Parathyroid adenoma (tissue), 2 donors: Measurements from ENCODE around the gene CIDEB.

Experiments
- H2AFZ ChIP-seq: fragments of 300-600 bp; sonication (generic); one replicate; pipeline ENCODE4 v1.7.0; 2017; ENCODE audit warnings: antibody characterized with exemption, mild to moderate bottlenecking
- H3K27ac ChIP-seq: fragments of 300-600 bp; sonication (generic); one replicate; pipeline ENCODE4 v1.7.0; 2017
- H3K27me3 ChIP-seq: fragments of 300-600 bp; sonication (generic); one replicate; pipeline ENCODE4 v1.7.0; 2017; ENCODE audit warnings: low read length; ENCODE audit not compliant: control insufficient read depth, insufficient read depth
- H3K36me3 ChIP-seq: fragments of 300-600 bp; sonication (generic); one replicate; pipeline ENCODE4 v1.7.0; 2017; ENCODE audit warnings: low read length; ENCODE audit not compliant: control insufficient read depth, insufficient read depth
- H3K4me1 ChIP-seq: fragments of 300-600 bp; sonication (generic); one replicate; pipeline ENCODE4 v1.7.0; 2017; ENCODE audit warnings: control low read depth
- H3K4me2 ChIP-seq: fragments of 300-600 bp; sonication (generic); one replicate; pipeline ENCODE4 v1.7.0; 2017; ENCODE audit warnings: low read length
- H3K4me3 ChIP-seq: fragments of 300-600 bp; sonication (generic); one replicate; pipeline ENCODE4 v1.7.0; 2017; ENCODE audit warnings: low read depth, low read length
- H3K79me2 ChIP-seq: fragments of 300-600 bp; sonication (generic); one replicate; pipeline ENCODE4 v1.7.0; 2017; ENCODE audit warnings: control low read depth
- H3K9ac ChIP-seq: fragments of 300-600 bp; sonication (generic); one replicate; pipeline ENCODE4 v1.7.0; 2017; ENCODE audit warnings: mild to moderate bottlenecking
- H3K9me3 ChIP-seq: fragments of 300-600 bp; sonication (generic); one replicate; pipeline ENCODE4 v1.7.0; 2017; ENCODE audit warnings: low read length; ENCODE audit not compliant: control insufficient read depth
- TF ChIP-seq, protein P1 (sequence below): fragments of 300-600 bp; sonication (generic); IDR thresholded peaks from one replicate; pipeline ENCODE4 v1.7.0; 2017; ENCODE audit warnings: antibody characterized with exemption, mild to moderate bottlenecking
- donor health status: primary hyperparathyroidism.

CIDEB gene

DNA sequence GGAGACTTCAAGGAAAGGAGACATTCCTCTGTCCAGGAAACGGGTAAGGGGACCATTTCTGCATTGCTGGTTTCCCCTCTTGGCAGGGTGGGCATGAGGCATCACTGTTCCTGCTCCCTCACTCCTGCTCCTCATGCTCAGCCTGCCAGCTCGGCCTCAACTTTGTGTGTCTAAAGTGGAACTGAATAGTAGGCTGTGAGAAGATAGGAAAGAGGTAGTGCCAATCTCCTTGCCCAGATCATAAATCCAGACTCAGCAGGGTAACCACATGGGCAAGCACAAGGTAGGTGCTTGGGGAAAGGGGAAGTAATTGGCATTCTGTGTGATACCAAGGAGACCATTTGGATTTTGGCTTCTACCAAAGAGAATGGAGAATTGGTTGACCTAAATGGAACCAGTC is 6.1 kb upstream of the CIDEB start:
- no peaks in the 10 kb centered on the region for H3K27me3 ChIP-seq
- no peak overlapping the region for H3K4me2 ChIP-seq
- H2AFZ ChIP-seq = no peak overlapping the region
- TF ChIP-seq, protein P1, sequence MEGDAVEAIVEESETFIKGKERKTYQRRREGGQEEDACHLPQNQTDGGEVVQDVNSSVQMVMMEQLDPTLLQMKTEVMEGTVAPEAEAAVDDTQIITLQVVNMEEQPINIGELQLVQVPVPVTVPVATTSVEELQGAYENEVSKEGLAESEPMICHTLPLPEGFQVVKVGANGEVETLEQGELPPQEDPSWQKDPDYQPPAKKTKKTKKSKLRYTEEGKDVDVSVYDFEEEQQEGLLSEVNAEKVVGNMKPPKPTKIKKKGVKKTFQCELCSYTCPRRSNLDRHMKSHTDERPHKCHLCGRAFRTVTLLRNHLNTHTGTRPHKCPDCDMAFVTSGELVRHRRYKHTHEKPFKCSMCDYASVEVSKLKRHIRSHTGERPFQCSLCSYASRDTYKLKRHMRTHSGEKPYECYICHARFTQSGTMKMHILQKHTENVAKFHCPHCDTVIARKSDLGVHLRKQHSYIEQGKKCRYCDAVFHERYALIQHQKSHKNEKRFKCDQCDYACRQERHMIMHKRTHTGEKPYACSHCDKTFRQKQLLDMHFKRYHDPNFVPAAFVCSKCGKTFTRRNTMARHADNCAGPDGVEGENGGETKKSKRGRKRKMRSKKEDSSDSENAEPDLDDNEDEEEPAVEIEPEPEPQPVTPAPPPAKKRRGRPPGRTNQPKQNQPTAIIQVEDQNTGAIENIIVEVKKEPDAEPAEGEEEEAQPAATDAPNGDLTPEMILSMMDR = no peak
- no peaks in the 10 kb centered on the region for H3K79me2 ChIP-seq
- H3K27ac ChIP-seq = peak overlapping the region; percentile 36
- H3K9me3 ChIP-seq = no peaks in the 10 kb centered on the region
- H3K36me3 ChIP-seq = no peaks in the 10 kb centered on the region
- H3K4me1 ChIP-seq = peaks cover 7% of the 10 kb centered on the region
- no peak overlapping the region for H3K4me3 ChIP-seq
- no peak overlapping the region for H3K9ac ChIP-seq

GRCh38 chr14:24312736-24313507 is 5.1 kb upstream of the CIDEB start:
- H3K9me3 ChIP-seq = no peaks in the 10 kb centered on the region
- H3K4me3 ChIP-seq = no peak overlapping the region
- H3K79me2 ChIP-seq = no peaks in the 10 kb centered on the region
- no peaks in the 10 kb centered on the region for H3K27me3 ChIP-seq
- TF ChIP-seq, protein P1 = no peak
- peaks cover 7% of the 10 kb centered on the region for H3K4me1 ChIP-seq
- no peak overlapping the region for H2AFZ ChIP-seq
- peak overlapping the region; percentile 68 for H3K27ac ChIP-seq
- no peak overlapping the region for H3K9ac ChIP-seq
- H3K4me2 ChIP-seq = no peak overlapping the region
- no peaks in the 10 kb centered on the region for H3K36me3 ChIP-seq

DNA sequence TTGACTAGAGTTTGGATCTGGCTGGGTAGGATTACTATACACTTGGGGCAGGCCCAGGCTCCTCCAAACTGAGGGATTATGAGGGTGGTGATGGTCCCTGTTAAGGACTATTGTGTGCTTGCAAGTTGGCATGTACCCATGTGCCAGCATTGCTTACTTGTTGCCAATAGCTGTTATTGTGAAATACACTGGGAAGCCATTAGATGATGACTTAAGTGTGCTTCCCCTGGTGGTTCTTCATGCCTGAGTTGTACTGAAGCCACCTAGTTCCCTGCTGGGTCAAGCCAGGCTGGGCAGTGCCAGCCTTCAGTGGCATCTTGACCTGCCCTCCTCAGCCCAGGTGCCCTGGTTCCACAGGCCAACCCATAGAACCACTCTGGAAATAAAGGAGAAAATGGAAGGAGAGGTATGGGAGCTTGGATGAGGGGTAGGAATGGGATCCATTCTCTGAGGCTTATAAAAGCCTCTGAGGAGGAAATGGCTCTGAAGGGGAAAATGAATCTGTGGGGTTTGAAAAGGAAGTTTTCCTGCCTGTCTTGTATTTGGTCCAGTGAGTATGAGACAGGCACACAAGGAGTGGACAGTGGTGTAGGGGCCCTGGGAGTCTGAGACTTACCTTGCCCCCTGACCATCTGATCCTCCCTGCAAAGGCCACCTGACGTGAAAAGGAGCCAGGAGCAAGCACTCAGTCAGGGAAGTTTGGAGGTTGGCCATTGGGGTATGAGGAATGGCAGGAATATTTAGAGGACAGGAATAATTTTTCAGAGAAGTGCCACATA is 4.2 kb upstream of the CIDEB start:
- peak overlapping the region; percentile 68 for H3K27ac ChIP-seq

GRCh38 chr14:24310646-24311604 is 3.1 kb upstream of the CIDEB start, which contains the start of gene LTB4R:
TSS of gene LTB4R (plus strand) at chr14:24311502. CDS start at chr14:24315652, 4,150 bp downstream.
- Histone ChIP-seq H2AFZ (peak within 1 kb of the TSS; percentile 90), H3K9me3 (no peaks in the 10 kb centered on the region), H3K27me3 (no peaks in the 10 kb centered on the region), H3K4me2 (peak within 1 kb of the TSS; percentile 69), H3K4me1 (peaks cover 7% of the 10 kb centered on the region), H3K4me3 (peak within 1 kb of the TSS; percentile 33), H3K36me3 (no peaks in the 10 kb centered on the region), H3K79me2 (no peaks in the 10 kb centered on the region), H3K9ac (no peak within 1 kb of the TSS), H3K27ac (peak within 1 kb of the TSS; percentile 68)
- TF ChIP-seq, protein P1 = peak; percentile 53

More for the DNA sequence above, 4.2 kb upstream of the CIDEB start:
- TF ChIP-seq, protein P1 = no peak
- Histone ChIP-seq H3K27me3 (no peaks in the 10 kb centered on the region), H3K4me3 (no peak overlapping the region), H3K79me2 (no peaks in the 10 kb centered on the region), H3K9me3 (no peaks in the 10 kb centered on the region), H3K36me3 (no peaks in the 10 kb centered on the region), H3K9ac (no peak overlapping the region), H2AFZ (no peak overlapping the region), H3K4me1 (peaks cover 7% of the 10 kb centered on the region), H3K4me2 (no peak overlapping the region)
